GM12891 (cell line): ENCODE results near the gene FOXP4.

Experiments
- POLR2A ChIP-seq: IDR thresholded peaks from 2 replicates; pipeline ENCODE4 v1.6.1; 2011; ENCODE audit warnings: low read depth, low read length, control low read depth
- POLR2AphosphoS5 ChIP-seq: IDR thresholded peaks from 2 replicates; pipeline ENCODE4 v1.6.1; 2011; ENCODE audit warnings: low read depth, low read length, control low read depth
- SPI1 ChIP-seq: IDR thresholded peaks from 2 replicates; pipeline ENCODE4 v1.6.1; 2011; ENCODE audit warnings: low read depth, low read length, control low read depth
- TAF1 ChIP-seq: IDR thresholded peaks from 2 replicates; pipeline ENCODE4 v1.6.1; 2011; ENCODE audit warnings: low read depth, low read length, control low read depth

DNA sequence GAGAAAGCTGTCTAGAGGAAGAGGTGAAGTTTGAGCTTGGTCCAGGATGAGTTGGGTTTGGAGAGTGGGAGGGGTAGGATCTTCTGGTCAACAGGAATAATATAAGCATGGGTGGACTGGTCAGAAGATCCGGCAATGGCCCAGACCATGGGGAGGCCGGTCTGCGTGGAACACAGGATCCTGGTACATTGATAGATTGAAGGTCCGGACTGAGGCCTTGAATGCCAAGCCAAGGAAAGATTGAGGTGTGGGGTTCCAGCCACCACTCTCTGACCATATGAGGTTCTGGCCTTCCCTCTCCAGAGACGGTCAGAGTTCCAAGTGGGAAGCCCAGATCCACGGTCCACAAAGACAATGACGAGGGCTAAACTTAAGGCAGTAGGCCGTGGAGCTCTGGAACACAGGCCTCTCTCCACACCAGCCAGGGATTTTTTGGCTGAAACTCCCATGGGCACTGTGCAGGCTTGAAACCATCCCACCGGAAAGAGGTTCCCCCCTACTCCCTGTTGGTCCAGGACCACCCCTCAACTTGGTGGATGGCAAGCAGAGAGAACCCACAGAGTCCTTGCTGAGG, 95.3 kb downstream of the FOXP4 start:
- TF ChIP-seq POLR2A: no peak
- no peak for TF ChIP-seq POLR2AphosphoS5
- TF ChIP-seq TAF1: no peak
- TF ChIP-seq SPI1: no peak
